Calu3 (cell line): ENCODE measurements around the gene NT5DC4. TPM values are rescaled to one million over a fixed set of nuclear protein-coding genes. Genes with fewer than 3 reads are reported as not detected.
"Not testable (repeated sequence)": the region's sequence is repeated elsewhere in the genome, so short reads cannot be mapped to it uniquely, and the experiment has no call there.

Experiments used
- BruUV-seq: library from RNA; stranded (reverse); fragments of 400-500 nt; replicated peaks from 2 replicates; lab custom pipeline; 2021; lab: Mats Ljungman, UMichigan
- CTCF ChIA-PET: fragments of 300-600 bp; sonication (Branson Sonifier 250); formaldehyde crosslinking; loops from one replicate; lab custom pipeline; 2022; ENCODE audit warnings: antibody characterized with exemption; lab: Charles Lee
- DNase-seq: peaks from one replicate; pipeline ENCODE4 v3.0.0; 2022
- H3K27ac Mint-ChIP-seq: one replicate; pipeline ENCODE4 v1.8.0; 2022; ENCODE audit warnings: mixed read lengths; ENCODE audit not compliant: unreplicated experiment
- H3K27me3 Mint-ChIP-seq: one replicate; pipeline ENCODE4 v1.8.0; 2022; ENCODE audit warnings: mixed read lengths; ENCODE audit not compliant: unreplicated experiment
- H3K36me3 Mint-ChIP-seq: one replicate; pipeline ENCODE4 v1.8.0; 2022; ENCODE audit warnings: mild to moderate bottlenecking, moderate library complexity, mixed read lengths; ENCODE audit not compliant: insufficient read depth, unreplicated experiment
- H3K4me1 Mint-ChIP-seq: one replicate; pipeline ENCODE4 v1.8.0; 2022; ENCODE audit warnings: mild to moderate bottlenecking, low read depth, mixed read lengths; ENCODE audit not compliant: unreplicated experiment
- H3K4me3 Mint-ChIP-seq: one replicate; pipeline ENCODE4 v1.8.0; 2022; ENCODE audit warnings: mild to moderate bottlenecking, low read depth, moderate library complexity, mixed read lengths; ENCODE audit not compliant: unreplicated experiment
- H3K9me3 Mint-ChIP-seq: one replicate; pipeline ENCODE4 v1.8.0; 2022; ENCODE audit warnings: low read depth, mixed read lengths; ENCODE audit not compliant: unreplicated experiment
- CTCF ChIP-seq: fragments of 200-600 bp; IDR thresholded peaks from one replicate; pipeline ENCODE4 v1.8.0; 2022; ENCODE audit warnings: antibody characterized with exemption; ENCODE audit not compliant: unreplicated experiment
- intact Hi-C: fragments of 100-400 bp; cut with micrococcal nuclease; formaldehyde crosslinking; loops from one replicate; pipeline ENCODE4 v1.10.0; 2022; ENCODE audit not compliant: unreplicated experiment
- total RNA-seq: library from RNA; stranded (reverse); gene quantifications from 2 replicates; pipeline ENCODE4 v1.2.3, GENCODE V29; 2022

Gene NT5DC4
- total RNA-seq, 1 experiment from 2014 or later: 10.1 TPM

GRCh38 chr2:112714331-112714730 lies 6.5 kb upstream of the NT5DC4 start:
- Mint-ChIP-seq H3K27me3 (peaks cover 7% of the 10 kb centered on the region), H3K4me3 (no peak overlapping the region), H3K9me3 (no peaks in the 10 kb centered on the region), H3K27ac (no peak overlapping the region), H3K4me1 (peaks cover 25% of the 10 kb centered on the region), H3K36me3 (no peaks in the 10 kb centered on the region)
- DNase-seq: no peak
- intact Hi-C loops: no loop called here
- no TSS peak for BruUV-seq
- no peak for TF ChIP-seq CTCF
- CTCF ChIA-PET: no interaction called here

GRCh38 chr2:112714836-112715631 lies 5.8 kb upstream of the NT5DC4 start:
- peak; percentile 44 for DNase-seq
- CTCF ChIA-PET: interaction anchor here (0.6 to 1.3 kb wide), 2 partner anchors 11 to 22 kb away, joined by 3 to 7 read pairs; no protein-coding TSS in a partner anchor
- H3K9me3 Mint-ChIP-seq: no peaks in the 10 kb centered on the region
- no peaks in the 10 kb centered on the region for H3K36me3 Mint-ChIP-seq
- intact Hi-C loops: loop anchor here (5.0 kb wide), 1 partner anchor 53 kb away; no protein-coding TSS in a partner anchor
- peaks cover 25% of the 10 kb centered on the region for H3K4me1 Mint-ChIP-seq
- TF ChIP-seq CTCF: no peak
- no TSS peak for BruUV-seq
- peaks cover 8% of the 10 kb centered on the region for H3K27me3 Mint-ChIP-seq
- H3K4me3 Mint-ChIP-seq: no peak overlapping the region
- H3K27ac Mint-ChIP-seq: no peak overlapping the region

- H3K4me3 Mint-ChIP-seq, DNase-seq, BruUV-seq, H3K27ac Mint-ChIP-seq, H3K36me3 Mint-ChIP-seq, H3K9me3 Mint-ChIP-seq, H3K27me3 Mint-ChIP-seq: not testable (repeated sequence)
- intact Hi-C loops: loop anchor here (5.0 kb wide), 1 partner anchor 54 kb away; no protein-coding TSS in a partner anchor
- CTCF ChIA-PET: interaction anchor here (0.6 to 1.3 kb wide), 2 partner anchors 9 to 23 kb away, joined by 3 to 7 read pairs; no protein-coding TSS in a partner anchor
- peaks cover 25% of the 10 kb centered on the region for H3K4me1 Mint-ChIP-seq
Observed at GRCh38 chr2:112716094-112716493, 4.7 kb upstream of the NT5DC4 start.

- H3K27me3 Mint-ChIP-seq, CTCF ChIA-PET, H3K27ac Mint-ChIP-seq, H3K9me3 Mint-ChIP-seq, H3K36me3 Mint-ChIP-seq, DNase-seq, BruUV-seq, H3K4me3 Mint-ChIP-seq: not testable (repeated sequence)
- intact Hi-C loops: loop anchor here (5.0 kb wide), 1 partner anchor 55 kb away; no protein-coding TSS in a partner anchor
- peaks cover 25% of the 10 kb centered on the region for H3K4me1 Mint-ChIP-seq
Observed at GRCh38 chr2:112716826-112717352, 3.9 kb upstream of the NT5DC4 start.

GRCh38 chr2:112718863-112719370 lies 1.9 kb upstream of the NT5DC4 start:
- H3K9me3 Mint-ChIP-seq: no peaks in the 10 kb centered on the region
- no peak overlapping the region for H3K4me3 Mint-ChIP-seq
- peaks cover 13% of the 10 kb centered on the region for H3K4me1 Mint-ChIP-seq
- intact Hi-C loops: loop anchor here (5.0 kb wide), 1 partner anchor 57 kb away; no protein-coding TSS in a partner anchor
- no TSS peak for BruUV-seq
- TF ChIP-seq CTCF: no peak
- peaks cover 8% of the 10 kb centered on the region for H3K27me3 Mint-ChIP-seq
- H3K36me3 Mint-ChIP-seq: no peaks in the 10 kb centered on the region
- no peak overlapping the region for H3K27ac Mint-ChIP-seq
- CTCF ChIA-PET: interaction anchor here (0.6 kb wide), 1 partner anchor 524 kb away, joined by 3 read pairs; no protein-coding TSS in a partner anchor
- no peak for DNase-seq
